GM19025 (cell line): Measurements from ENCODE around the gene TRANK1.
A peak's percentile ranks its signal among the peaks of the same experiment; 100 is the strongest.
"Not testable (repeated sequence)": the region's sequence is repeated elsewhere in the genome, so short reads cannot be mapped to it uniquely, and the experiment has no call there.

Experiments
- ATAC-seq: cut with Tn5 transposase; IDR thresholded peaks from one replicate; pipeline ENCODE4 v1.9.1; 2021; ENCODE audit warnings: mild to moderate bottlenecking, low read depth, moderate library complexity; ENCODE audit not compliant: unreplicated experiment

The TRANK1 gene

DNA sequence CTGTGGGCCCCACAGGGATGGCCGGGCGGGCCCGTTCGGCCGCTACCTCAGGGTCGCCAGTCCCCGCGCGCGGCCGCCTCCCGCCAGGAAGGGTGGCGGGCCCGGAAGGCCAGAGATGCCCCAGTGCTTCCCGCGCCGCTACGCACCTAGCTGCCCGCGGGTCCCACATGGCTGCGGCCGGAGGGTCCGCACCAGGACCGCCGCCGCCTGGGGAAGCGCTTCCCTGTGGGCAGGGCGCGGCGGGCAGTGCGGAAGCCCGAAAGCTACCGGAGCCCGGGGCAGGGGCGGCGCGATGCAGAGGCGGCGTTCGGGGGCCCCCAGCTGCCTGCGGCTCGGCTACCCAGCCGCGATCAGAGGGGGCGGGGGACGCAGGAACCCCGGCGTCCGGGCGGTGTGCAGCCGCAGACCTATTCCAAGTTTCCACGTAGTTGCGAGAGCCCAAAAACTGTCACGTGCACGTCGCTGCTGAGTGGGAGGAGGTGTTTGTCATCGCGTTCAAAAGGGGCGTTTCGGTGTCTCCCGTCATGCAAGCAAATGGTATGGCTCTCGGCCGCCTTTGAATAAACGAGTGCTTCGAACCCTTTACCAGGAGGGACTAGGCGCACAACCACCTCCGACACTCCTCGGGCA lies at the start of gene TRANK1:
Gene TRANK1 (minus strand): TSS at position 414 of the 630 bp plus-strand sequence. CDS start 245 bp downstream, at position 169.
- ATAC-seq = peak; percentile 56

DNA sequence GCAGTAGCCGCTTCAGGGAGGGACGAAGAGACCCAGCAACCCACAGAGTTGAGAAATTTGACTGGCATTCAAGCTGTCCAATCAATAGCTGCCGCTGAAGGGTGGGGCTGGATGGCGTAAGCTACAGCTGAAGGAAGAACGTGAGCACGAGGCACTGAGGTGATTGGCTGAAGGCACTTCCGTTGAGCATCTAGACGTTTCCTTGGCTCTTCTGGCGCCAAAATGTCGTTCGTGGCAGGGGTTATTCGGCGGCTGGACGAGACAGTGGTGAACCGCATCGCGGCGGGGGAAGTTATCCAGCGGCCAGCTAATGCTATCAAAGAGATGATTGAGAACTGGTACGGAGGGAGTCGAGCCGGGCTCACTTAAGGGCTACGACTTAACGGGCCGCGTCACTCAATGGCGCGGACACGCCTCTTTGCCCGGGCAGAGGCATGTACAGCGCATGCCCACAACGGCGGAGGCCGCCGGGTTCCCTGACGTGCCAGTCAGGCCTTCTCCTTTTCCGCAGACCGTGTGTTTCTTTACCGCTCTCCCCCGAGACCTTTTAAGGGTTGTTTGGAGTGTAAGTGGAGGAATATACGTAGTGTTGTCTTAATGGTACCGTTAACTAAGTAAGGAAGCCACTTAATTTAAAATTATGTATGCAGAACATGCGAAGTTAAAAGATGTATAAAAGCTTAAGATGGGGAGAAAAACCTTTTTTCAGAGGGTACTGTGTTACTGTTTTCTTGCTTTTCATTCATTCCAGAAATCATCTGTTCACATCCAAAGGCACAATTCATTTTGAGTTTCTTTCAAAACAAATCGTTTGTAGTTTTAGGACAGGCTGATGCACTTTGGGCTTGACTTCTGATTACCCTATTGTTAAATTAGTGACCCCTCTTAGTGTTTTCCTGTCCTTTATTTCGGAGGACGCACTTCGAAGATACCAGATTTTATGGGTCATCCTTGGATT lies 48.8 kb upstream of the TRANK1 start, which contains the start of gene MLH1:
Gene MLH1 (plus strand): TSS at position 193 of the 958 bp plus-strand sequence. CDS start 30 bp downstream, at position 223.
- peak; percentile 87 for ATAC-seq

DNA sequence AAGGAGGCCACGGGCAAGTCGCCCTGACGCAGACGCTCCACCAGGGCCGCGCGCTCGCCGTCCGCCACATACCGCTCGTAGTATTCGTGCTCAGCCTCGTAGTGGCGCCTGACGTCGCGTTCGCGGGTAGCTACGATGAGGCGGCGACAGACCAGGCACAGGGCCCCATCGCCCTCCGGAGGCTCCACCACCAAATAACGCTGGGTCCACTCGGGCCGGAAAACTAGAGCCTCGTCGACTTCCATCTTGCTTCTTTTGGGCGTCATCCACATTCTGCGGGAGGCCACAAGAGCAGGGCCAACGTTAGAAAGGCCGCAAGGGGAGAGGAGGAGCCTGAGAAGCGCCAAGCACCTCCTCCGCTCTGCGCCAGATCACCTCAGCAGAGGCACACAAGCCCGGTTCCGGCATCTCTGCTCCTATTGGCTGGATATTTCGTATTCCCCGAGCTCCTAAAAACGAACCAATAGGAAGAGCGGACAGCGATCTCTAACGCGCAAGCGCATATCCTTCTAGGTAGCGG lies 48.0 kb upstream of the TRANK1 start, which contains the start of gene EPM2AIP1:
Gene EPM2AIP1 (minus strand): TSS at position 326 of the 520 bp plus-strand sequence. CDS start 54 bp downstream, at position 272.
- peak; percentile 79 for ATAC-seq

DNA sequence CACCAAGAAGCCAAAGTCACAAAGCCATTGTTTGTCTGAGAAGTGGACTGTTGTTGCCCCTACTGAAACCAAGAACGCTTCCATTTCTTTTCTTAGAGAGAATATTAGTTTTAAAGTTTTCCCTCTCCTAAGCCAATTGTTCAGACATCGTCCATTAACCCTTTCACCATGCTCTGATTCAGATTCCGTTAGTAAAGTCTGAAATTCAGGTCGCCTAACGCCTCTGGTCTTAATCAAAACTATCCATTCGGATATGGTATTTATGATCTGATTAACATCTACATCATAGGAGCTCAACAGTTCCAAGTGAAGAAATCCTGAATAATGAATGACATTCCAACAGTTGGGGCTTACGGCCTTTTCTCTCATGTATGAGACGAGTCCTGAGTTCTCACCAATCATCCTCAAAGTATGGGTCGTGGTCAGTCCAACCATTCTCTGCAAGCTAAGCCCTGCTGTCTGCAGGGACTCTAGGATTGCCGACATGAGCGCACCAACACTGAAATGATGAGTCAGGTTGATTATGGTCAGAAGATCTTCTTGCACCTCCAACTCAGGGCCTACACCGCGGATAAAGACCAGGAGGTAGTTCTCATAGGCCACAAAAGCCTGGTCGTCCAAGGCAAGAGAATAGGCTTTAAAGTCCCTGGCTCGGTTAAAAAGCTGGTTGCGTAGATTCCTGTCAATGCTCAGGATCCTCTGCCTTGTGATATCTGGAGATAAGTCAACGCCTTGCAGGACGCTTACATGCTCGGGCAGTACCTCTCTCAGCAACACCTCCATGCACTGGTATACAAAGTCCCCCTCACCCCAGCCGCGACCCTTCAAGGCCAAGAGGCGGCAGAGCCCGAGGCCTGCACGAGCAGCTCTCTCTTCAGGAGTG lies 47.3 kb upstream of the TRANK1 start:
- no peak for ATAC-seq

DNA sequence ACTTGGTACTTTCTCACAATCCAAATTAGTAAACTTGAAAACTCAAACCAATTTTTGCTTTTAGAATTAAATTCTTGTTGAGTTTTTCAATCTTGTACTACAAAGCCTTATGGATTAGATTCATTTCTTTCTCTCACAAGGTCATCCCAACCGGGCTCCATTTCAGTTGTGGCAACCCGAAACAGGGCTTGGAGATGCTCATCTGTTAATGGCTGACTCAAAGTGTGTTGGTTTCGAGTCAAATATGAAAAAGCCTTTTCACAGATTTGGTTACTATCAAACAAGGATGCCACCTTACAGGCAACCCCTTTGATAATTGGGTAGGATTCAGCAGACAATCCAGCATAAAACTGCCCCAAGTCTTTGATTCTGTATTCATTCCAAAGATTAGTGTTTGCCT lies 46.3 kb upstream of the TRANK1 start:
- ATAC-seq = no peak

DNA sequence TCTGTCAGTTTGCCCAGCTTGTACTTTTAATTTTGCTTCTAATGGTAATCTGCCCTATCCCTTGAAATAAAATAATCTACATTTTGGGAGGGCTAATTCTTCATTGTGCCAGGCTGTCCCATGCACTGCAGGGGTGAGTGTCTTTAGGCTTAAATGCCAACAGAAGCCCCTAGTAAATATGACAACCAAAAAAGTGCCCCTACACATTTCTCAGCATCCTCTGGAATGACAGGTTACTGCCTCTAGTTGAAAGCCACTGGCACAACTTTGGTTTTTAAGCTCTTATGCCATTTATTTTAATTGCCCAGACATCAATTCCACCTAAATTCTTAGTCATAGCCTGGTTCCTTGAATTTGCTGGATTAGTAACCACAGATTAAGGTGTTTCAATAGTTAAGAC lies 44.7 kb upstream of the TRANK1 start:
- no peak for ATAC-seq

DNA sequence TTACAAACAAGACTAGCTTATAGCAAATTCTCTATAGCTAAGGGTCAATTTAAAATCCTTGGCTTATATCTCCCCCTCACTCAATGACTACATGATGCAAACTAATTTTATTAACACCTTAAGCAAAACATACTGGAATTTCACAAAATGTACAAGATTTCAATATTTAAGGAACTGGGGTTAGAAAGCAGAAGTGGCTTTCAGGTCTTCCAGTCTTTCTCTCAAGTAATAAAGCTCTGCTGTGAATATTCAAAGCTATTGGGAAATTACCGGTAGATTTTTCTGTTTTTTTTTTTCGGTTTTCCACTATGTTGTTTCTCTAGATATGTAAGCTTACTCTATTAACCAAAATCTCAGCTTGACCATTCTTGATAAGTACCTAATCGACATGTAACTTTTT lies 44.2 kb upstream of the TRANK1 start:
- ATAC-seq = no peak

DNA sequence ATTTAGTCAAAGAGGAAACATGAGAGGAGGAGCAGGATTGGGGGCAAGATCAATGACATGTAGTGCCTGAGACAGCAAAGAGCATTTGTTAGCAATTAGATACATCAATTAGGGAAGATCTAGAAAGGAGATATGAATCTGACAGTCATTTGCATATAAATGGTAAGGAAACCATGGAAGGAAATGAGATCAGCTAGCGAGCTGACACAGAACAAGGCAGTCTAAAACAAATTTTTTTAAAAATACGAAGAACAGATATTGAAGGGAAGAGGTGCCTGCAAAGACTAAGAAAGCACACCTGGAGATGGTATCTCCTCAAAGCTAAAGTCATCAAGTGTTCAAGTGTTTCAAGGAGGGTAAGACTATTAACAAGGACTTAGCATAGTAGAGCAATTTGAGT lies 43.5 kb upstream of the TRANK1 start:
- ATAC-seq = no peak

DNA sequence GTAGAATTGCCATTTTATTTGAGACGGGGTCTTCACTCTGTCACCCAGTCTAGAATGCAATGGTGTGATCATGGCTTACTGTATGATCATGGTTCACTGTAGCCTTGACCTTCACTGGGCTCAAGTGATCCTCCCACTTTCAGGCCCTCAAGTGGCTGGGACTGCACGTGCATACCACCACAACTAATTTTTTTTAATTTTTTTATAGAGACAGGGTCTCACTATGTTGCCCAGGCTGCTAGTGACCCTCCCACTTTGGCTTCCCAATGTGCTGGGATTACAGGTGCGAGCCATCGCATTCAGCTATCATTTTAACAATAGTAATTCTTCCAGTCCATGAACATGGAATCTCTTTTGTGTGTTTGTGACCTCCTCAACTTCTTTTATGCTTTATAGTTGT lies 36.2 kb upstream of the TRANK1 start:
- no peak for ATAC-seq

DNA sequence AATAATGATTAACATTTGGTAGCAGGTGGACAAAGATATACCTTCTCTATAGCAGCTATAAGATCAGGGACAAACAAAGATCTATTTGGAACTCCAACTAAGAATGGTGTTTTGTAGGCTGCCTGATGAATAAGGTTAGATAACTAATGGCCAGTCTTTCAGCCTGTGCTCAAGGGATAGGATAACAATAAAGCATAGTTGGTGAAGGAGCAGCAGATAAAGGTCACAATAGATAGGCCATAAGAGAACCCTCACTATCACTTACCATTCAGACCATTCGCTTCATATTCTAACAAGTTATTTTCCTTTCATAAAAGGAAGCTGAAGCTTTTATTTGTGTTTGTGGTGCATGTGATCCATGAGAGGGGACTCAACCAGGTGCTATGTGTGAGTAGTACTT lies 28.3 kb upstream of the TRANK1 start:
- ATAC-seq = no peak

DNA sequence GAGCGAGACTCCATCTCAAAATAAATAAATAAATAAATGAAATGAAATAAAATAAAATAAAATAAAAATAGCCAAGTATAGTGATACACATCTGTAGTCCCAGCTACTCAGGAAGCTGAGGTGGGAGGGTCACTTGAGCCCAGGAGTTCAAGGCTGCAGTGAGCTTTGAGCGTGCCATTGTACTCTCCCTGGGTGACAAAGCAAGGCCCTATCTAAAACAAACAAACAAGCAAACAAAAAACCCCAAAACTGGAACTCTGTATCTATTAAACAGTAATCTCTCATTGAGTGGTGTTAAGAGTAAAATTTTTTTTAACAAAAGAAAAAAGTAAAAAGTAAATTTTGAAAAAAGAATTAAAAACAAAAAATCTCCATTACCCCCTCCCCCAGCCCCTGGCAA lies 27.3 kb upstream of the TRANK1 start:
- ATAC-seq = no peak

DNA sequence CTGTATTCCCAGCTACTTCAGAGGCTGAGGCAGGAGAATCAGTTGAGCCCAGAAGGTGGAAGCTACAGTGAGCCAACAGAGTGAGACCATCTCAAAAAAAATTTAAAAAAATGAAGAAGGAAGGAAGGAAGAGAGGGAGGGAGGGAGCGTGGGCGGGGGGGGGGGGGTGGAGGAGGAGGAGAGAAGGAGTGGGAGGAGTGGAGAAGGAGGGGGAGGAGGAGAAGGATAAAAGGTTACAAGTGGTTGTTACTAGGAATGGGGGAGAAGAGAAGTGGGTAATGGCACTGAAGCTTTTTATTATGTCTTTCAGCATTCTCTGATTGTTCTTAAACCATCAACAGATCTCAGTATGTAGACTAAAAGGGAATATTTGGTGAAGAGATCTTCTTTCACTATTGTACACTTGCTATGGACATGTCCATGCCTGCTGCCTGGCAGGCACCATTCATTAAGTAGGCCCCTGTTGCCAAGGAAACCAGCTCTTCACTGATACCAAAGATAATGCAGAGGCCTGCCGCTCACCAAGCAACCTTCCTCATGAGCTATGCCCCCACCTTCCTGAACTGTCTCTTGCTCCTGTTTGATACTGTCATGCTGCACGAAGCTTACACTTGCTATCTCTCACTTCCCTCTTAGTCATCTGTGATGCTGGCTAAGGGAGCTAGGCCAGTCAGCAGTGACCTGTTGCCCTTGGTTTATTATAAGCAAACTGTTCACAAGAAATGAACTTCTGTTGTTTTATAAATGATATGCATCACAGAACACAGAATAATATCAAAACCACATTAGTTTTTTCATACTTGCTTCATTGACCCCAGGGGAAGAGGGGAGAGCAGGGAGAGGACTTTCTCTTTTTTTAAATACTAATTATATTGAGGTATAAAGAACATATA lies 24.9 kb upstream of the TRANK1 start:
- peak; percentile 96 for ATAC-seq

DNA sequence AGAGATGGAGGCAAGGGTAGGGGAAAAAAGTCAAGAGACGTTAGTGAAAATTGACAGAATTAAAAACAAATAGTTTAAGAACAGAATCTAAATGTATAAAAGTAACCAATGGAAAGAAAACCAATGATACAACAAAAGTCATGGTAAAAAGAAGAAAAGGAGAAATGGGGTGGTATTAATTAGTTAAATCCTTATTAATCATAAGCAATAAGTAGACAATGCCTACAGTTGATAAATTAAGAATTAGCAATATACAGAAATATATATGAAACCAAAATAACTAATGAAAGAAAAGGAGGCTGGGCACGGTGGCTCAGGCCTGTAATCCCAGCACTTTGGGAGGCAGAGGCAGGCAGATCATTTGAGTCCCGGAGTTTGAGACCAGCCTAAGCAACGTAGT lies 24.2 kb upstream of the TRANK1 start:
- no peak for ATAC-seq

DNA sequence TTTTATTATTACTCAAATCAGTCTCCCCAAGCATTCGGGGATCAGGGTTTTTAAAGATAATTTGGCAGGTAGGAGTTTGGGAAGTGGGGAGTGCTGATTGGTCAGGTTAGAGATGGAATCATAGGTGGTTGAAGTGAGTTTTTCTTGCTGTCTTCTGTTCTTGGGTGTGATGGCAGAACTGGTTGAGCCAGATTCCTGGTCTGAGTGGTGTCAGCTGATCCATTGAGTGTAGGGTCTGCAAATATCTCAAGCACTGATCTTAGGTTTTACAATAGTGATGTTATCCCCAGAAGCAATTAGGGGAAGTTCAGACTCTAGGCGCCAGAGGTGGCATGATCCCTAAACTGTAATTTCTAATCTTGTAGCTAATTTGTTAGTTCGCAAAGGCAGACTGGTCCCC lies 20.6 kb upstream of the TRANK1 start:
- ATAC-seq = no peak

DNA sequence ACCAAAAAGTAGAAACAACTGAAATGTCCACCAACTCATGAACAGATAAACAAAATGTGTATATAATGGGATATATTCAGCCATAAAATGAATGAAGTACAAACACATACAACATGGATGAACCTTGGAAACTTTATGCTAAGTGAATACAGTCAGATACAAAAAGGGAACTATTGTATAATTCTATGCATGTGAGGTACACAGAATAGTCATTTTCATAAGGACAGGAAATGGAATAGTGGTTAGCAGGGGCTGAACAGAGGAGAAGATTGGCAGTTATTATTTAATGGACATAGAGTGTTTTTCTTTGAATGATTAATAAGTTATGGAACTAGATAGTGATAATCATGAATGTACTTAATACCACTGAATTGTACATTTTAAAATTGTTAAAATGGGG lies 20.0 kb upstream of the TRANK1 start:
- no peak for ATAC-seq

DNA sequence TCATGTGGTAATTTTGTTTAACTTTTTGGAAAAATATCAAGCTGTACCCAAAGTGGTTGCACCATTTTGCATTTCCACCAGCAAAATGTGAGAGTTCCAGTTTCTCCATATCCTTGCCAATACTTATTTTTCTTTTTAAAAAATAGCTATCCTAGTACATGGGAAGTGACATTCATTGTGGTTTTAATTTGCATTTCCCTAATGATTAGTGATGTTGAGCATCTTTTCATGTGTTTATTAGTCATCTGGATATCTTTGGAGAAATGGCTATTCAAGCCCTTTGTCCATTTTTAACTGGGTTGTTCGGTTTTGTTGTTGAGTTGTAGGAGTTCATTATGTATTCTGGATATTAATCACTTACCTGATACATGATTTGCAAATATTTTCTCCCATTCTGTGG lies 19.5 kb upstream of the TRANK1 start:
- ATAC-seq = no peak

DNA sequence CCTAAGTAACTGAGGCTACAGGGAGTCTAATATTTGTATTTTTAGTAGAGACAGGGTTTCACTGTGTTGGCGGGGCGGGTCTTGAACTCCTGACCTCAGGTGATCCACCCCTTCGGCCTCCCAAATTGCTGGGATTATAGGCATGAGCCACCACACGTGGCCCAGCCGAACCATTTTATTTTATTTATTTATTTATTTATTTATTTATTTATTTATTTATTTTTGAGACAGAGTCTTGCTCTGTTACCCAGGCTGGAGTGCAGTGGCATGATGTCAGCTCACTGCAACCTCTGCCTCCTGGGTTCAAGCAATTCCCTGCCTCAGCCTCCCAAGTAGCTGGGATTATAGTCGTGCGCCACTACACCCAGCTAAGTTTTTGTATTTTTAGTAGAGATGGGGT lies 18.2 kb upstream of the TRANK1 start:
- not testable (repeated sequence) for ATAC-seq

DNA sequence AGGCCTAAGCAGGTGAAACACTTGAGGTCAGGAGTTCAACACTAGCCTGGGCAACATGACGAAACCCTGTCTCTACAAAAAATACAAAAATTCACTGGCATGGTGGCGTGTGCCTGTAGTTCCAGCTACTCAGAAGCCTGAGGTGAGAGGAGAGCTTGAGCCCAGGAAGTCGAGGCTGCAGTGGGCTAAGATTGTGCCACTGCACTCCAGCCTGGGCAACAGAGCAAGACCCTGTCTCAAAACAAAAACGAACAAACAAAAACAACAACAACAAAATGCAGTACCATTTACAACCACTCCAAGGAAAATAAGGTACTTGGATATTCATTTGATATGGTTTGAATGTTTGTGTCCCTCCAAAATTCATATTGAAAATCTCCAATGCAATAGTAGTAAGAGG lies 15.6 kb upstream of the TRANK1 start:
- ATAC-seq = no peak

DNA sequence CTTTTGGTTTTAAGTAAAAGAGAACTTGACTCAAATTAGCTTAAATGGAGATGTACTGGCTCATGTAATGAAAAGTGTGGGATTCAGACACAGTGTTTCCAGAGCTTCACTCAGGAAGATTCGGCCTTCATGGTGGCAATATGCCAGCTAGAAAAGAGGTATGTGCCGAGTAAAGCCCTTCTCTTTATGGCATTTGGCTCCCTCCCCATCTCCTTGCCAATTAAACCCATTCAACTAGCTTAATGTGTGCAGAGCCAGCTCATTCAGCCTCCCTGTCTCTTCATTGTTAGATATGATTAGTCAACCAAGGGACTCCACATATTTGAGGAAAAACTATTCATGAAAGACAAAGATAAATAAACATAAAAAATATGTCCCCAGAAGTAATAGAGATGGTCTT lies 15.0 kb upstream of the TRANK1 start:
- no peak for ATAC-seq
